Caco-2 (cell line): ENCODE results near the gene GALNT18. TPM values are rescaled to one million over a fixed set of nuclear protein-coding genes. Genes with fewer than 3 reads are reported as not detected.

ENCODE experiments used
- BruUV-seq: library from RNA; stranded (reverse); fragments of 400-500 nt; replicated peaks from 2 replicates; lab custom pipeline; 2021; lab: Mats Ljungman, UMichigan
- CTCF ChIA-PET: fragments of 300-600 bp; sonication (Branson Sonifier 250); formaldehyde crosslinking; loops from one replicate; lab custom pipeline; 2022; ENCODE audit warnings: antibody characterized with exemption; lab: Charles Lee
- POLR2A ChIA-PET: fragments of 300-600 bp; sonication (Branson Sonifier 250); formaldehyde crosslinking; loops from one replicate; lab custom pipeline; 2022; ENCODE audit warnings: antibody characterized with exemption; lab: Charles Lee
- DNase-seq, 2 experiments: peaks; one replicate each; pipeline versions ENCODE4 v3.0.0 to v3.0.0-alpha.2; 2020 to 2022
- H3K27me3 ChIP-seq: replicated peaks from 2 replicates; pipeline ENCODE4 v1.6.0; 2011; ENCODE audit warnings: low read length; ENCODE audit not compliant: control insufficient read depth, insufficient read depth
- H3K36me3 ChIP-seq: 2 replicates; pipeline ENCODE4 v1.5.1; 2011; ENCODE audit warnings: low read length; ENCODE audit not compliant: control insufficient read depth, insufficient read depth
- H3K4me1 ChIP-seq: fragments of 250-450 bp; sonication (Bioruptor Pico); 2 replicates; pipeline ENCODE4 v1.5.1; 2020; ENCODE audit warnings: mild to moderate bottlenecking
- H3K4me3 ChIP-seq: 2 replicates; pipeline ENCODE4 v1.5.1; 2011; ENCODE audit warnings: low read depth, mild to moderate bottlenecking, control low read depth, low read length
- H3K9me3 ChIP-seq: fragments of 250-450 bp; sonication (Bioruptor Pico); 2 replicates; pipeline ENCODE4 v1.5.1; 2020; ENCODE audit warnings: mild to moderate bottlenecking, moderate library complexity
- H3K27ac Mint-ChIP-seq: one replicate; pipeline ENCODE4 v1.8.0; 2022; ENCODE audit warnings: mixed read lengths; ENCODE audit not compliant: unreplicated experiment
- H3K27me3 Mint-ChIP-seq: one replicate; pipeline ENCODE4 v1.8.0; 2022; ENCODE audit warnings: mixed read lengths; ENCODE audit not compliant: insufficient read depth, unreplicated experiment
- H3K36me3 Mint-ChIP-seq: one replicate; pipeline ENCODE4 v1.8.0; 2022; ENCODE audit warnings: mild to moderate bottlenecking, mixed read lengths; ENCODE audit not compliant: insufficient read depth, unreplicated experiment
- H3K4me1 Mint-ChIP-seq: one replicate; pipeline ENCODE4 v1.8.0; 2022; ENCODE audit warnings: low read depth, mixed read lengths; ENCODE audit not compliant: unreplicated experiment
- H3K4me3 Mint-ChIP-seq: one replicate; pipeline ENCODE4 v1.8.0; 2022; ENCODE audit warnings: mild to moderate bottlenecking, moderate library complexity, mixed read lengths; ENCODE audit not compliant: unreplicated experiment
- H3K9me3 Mint-ChIP-seq: one replicate; pipeline ENCODE4 v1.8.0; 2022; ENCODE audit warnings: mixed read lengths; ENCODE audit not compliant: unreplicated experiment
- CTCF ChIP-seq, 2 experiments: fragments of 200-600 bp in 1 of 2; IDR thresholded peaks; 1 replicate in 1 of 2; 2 replicates in 1 of 2; pipeline versions ENCODE4 v1.5.1 to v1.8.0; 2011 to 2022; ENCODE audit warnings: antibody characterized with exemption in 1 of 2, control low read depth in 1 of 2, inconsistent platforms in 1 of 2, low read depth in 1 of 2, low read length in 1 of 2, mild to moderate bottlenecking in 1 of 2, moderate library complexity in 1 of 2; ENCODE audit not compliant: insufficient read depth in 1 of 2, severe bottlenecking in 1 of 2, unreplicated experiment in 1 of 2
- intact Hi-C: fragments of 100-400 bp; cut with micrococcal nuclease; formaldehyde crosslinking; loops from one replicate; pipeline ENCODE4 v1.10.0; 2022; ENCODE audit not compliant: unreplicated experiment
- total RNA-seq: library from RNA; stranded (reverse); gene quantifications from 2 replicates; pipeline ENCODE4 v1.2.3, GENCODE V29; 2022

GALNT18 gene
- total RNA-seq, 1 experiment from 2014 or later = 0.43 TPM

- peaks cover 8% of the 10 kb centered on the region for H3K27me3 Mint-ChIP-seq
- intact Hi-C loops = no loop called here
- TF ChIP-seq CTCF (IDR thresholded peaks at IDR 0.05; ENCODE audit: insufficient read depth in 1 of 2, low read depth in 1 of 2, low read length in 1 of 2, severe bottlenecking in 1 of 2, unreplicated experiment in 1 of 2) = no peak
- H3K4me3 Mint-ChIP-seq = no peak overlapping the region
- no peak overlapping the region for H3K4me3 ChIP-seq
- no TSS peak for BruUV-seq
- no peak for DNase-seq
- no peaks in the 10 kb centered on the region for H3K36me3 ChIP-seq
- no peaks in the 10 kb centered on the region for H3K36me3 Mint-ChIP-seq
- 0 out of 2 replicates have a peak, but pooled peaks cover 9% of the 10 kb centered on the region for H3K4me1 ChIP-seq
- POLR2A ChIA-PET = no interaction called here
- no peaks in the 10 kb centered on the region for H3K4me1 Mint-ChIP-seq
- H3K9me3 Mint-ChIP-seq = no peaks in the 10 kb centered on the region
- H3K27me3 ChIP-seq = no peaks in the 10 kb centered on the region
- CTCF ChIA-PET = no interaction called here
- H3K9me3 ChIP-seq = no peaks in the 10 kb centered on the region
- no peak overlapping the region for H3K27ac Mint-ChIP-seq
These were observed 303.3 kb downstream of the GALNT18 start for GRCh38 chr11:11318461-11318860.

- no peaks in the 10 kb centered on the region for H3K36me3 ChIP-seq
- Mint-ChIP-seq H3K27me3 (peaks cover 6% of the 10 kb centered on the region), H3K27ac (no peak overlapping the region), H3K4me3 (no peak overlapping the region), H3K36me3 (no peaks in the 10 kb centered on the region), H3K4me1 (no peaks in the 10 kb centered on the region), H3K9me3 (no peaks in the 10 kb centered on the region)
- no peak for DNase-seq
- intact Hi-C loops = no loop called here
- no peak overlapping the region for H3K4me3 ChIP-seq
- no peaks in the 10 kb centered on the region for H3K27me3 ChIP-seq
- H3K4me1 ChIP-seq = 0 out of 2 replicates have a peak, but pooled peaks cover 10% of the 10 kb centered on the region
- H3K9me3 ChIP-seq = no peaks in the 10 kb centered on the region
- no peak for TF ChIP-seq CTCF (IDR thresholded peaks at IDR 0.05; ENCODE audit: insufficient read depth in 1 of 2, low read depth in 1 of 2, low read length in 1 of 2, severe bottlenecking in 1 of 2, unreplicated experiment in 1 of 2)
- BruUV-seq = no TSS peak
- ChIA-PET CTCF (no interaction called here), POLR2A (no interaction called here)
These were observed 305.1 kb downstream of the GALNT18 start for GRCh38 chr11:11316651-11317230.

- Histone ChIP-seq H3K4me1 (0 out of 2 replicates have a peak, but pooled peaks cover 10% of the 10 kb centered on the region), H3K4me3 (no peak overlapping the region), H3K9me3 (no peaks in the 10 kb centered on the region), H3K36me3 (no peaks in the 10 kb centered on the region), H3K27me3 (no peaks in the 10 kb centered on the region)
- intact Hi-C loops = no loop called here
- Mint-ChIP-seq H3K9me3 (no peaks in the 10 kb centered on the region), H3K27ac (no peak overlapping the region), H3K4me3 (no peak overlapping the region), H3K27me3 (peaks cover 14% of the 10 kb centered on the region), H3K4me1 (no peaks in the 10 kb centered on the region), H3K36me3 (no peaks in the 10 kb centered on the region)
- BruUV-seq = no TSS peak
- no peak for DNase-seq
- ChIA-PET CTCF (interaction anchor here (1.0 kb wide), 1 partner anchor 380 kb away, joined by 3 read pairs; no protein-coding TSS in a partner anchor), POLR2A (no interaction called here)
- no peak for TF ChIP-seq CTCF (IDR thresholded peaks at IDR 0.05; ENCODE audit: insufficient read depth in 1 of 2, low read depth in 1 of 2, low read length in 1 of 2, severe bottlenecking in 1 of 2, unreplicated experiment in 1 of 2)
These were observed 307.7 kb downstream of the GALNT18 start for GRCh38 chr11:11313902-11314692.
